HEK293T (cell line): Measurements from ENCODE around the gene TOR2A.

Experiments
- FOXM1 ChIP-seq: fragments of 450-650 bp; IDR thresholded peaks from 2 replicates; pipeline ENCODE4 v1.6.1; 2017; ENCODE audit warnings: mild to moderate bottlenecking, borderline replicate concordance
- HDGF ChIP-seq: fragments of 450-650 bp; IDR thresholded peaks from 2 replicates; pipeline ENCODE4 v1.6.1; 2017; ENCODE audit warnings: antibody characterized with exemption, borderline replicate concordance

- TF ChIP-seq FOXM1: no peak
- TF ChIP-seq HDGF: no peak
These were observed 36.0 kb downstream of the TOR2A start for GRCh38 chr9:127698985-127699670.
